ENCODE data around the gene CENPB.

CENPB gene

DNA sequence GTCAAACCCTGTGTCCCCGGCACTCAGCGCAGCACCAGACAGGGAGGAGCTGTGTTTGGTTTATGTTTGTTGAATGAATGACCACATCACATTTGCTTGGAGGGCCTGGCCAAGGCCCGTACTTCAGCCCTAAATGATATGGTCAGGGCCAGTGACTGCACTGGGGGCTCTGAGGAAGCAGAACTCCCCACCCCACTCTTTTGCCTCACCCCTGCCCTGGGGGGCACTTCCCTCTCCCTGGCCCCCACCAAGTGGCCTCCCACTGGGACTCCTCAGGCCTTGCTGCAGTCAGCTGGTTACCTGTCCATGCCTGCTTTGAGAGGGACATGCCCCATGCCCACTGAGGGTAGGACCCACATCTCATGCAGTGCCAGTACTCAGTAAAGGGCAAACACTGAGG is 21.9 kb downstream of the CENPB start:
- no peak for DNase-seq

DNA sequence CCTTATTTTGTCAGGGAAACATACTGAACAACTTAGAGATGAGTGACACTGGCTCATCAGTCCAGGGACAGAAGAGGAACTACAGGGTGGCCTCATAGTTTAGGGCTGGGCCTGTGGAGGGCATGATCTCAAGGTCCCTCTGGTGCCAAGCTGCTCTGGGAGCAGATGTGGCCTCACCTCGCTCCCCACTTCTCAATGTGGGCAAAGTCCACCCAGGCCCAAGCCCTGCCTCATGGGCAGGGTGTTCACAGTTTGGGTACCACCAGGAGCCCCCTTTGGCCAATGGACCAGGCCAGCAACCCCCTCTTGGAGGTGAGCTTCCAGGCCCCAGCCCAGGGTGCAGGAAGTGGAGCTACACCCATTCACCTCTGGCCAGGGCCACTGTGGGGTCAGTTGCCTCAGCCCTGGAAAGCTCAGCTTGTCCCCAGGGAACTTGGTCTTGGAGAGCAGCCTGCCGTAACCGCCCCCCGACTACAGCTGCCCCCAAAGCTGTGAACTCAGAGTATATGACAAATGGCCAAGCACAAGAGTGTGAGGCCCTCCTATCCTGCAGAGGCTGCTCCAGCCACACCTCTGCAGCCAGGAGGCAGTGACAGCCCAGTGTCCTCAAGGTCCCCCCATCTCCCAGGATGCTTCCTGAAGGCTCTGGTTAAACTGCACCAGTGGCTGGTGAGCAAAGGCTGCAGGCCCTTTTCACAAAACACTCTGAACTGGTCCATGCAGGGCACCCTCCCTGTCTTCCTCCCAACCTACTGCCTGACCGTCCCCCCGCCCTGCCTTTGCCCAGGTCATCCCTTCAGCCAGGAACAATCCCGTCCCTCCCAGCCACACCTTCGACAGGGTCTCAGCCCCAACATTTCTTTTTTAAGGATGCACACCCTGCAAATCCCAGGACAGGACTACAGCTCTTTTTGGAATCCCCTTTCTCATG is 22.6 kb downstream of the CENPB start:
- DNase-seq: no peak

GRCh38 chr20:3760655-3761348 is 25.7 kb downstream of the CENPB start:
- peak; percentile 59 for DNase-seq

DNA sequence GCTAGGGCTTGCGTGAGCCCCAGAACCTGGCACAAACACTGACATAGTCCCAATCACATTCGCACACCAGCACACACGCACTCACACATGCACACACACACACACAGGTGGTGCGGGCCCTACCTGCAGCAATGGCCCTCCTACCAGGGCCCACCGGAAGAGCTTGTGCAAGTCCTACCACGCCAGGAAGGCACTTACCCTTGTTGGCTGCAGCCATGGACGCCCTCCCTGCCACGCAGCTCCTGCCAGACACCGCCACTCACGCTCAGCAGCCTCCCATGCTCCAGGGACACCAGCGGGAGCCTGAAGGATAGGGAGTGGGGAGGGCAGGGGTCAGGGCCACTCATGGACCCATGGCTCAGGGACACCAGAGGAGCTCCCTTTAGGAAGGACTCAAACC is 26.7 kb downstream of the CENPB start:
- no peak for DNase-seq

GRCh38 chr20:3759316-3759823 is 27.2 kb downstream of the CENPB start:
- DNase-seq: no peak

GRCh38 chr20:3758566-3758965 is 28.0 kb downstream of the CENPB start:
- DNase-seq: no peak

DNA sequence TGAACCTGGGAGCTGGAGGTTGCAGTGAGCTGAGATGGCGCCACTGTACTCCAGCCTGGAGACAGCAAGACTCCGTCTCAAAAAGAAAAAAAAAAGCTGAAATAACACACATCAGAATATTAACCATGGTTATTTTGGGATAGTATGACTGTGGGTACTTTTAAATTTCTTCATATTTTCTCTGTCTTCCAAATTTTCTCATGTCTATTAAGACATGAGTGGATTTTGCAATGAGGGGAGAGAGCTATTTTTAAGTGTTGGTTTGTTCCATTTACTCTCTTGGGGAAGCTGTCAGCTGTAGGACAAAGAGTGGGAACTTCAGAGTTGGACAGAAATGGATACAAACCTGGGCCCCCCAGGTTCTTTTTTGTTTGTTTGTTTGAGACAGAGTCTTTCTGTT is 29.3 kb downstream of the CENPB start:
- DNase-seq: no peak

GRCh38 chr20:3755814-3756480 is 30.6 kb downstream of the CENPB start:
- no peak for DNase-seq

DNA sequence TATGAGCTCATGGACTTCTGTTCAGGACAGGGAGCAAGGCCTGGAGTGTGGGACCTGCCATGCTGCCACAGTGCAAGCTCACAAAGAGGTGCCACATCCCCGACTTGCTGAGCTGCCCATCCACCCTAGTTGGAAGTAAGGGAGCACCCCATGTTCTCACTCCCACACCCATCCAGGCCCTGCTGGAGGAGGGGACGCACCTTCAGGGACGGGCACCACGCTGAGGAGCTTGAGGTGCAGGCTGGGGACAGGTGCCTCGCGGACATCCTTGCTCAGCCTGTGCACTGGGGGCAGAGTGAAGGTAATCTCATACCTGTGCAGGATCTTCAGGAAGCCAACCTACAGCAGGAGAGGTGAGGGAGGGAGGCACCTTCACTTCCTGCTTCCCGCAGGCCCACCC is 31.3 kb downstream of the CENPB start:
- no peak for DNase-seq

- no peak for DNase-seq
Observed at GRCh38 chr20:3754276-3754630, 32.3 kb downstream of the CENPB start.

DNA sequence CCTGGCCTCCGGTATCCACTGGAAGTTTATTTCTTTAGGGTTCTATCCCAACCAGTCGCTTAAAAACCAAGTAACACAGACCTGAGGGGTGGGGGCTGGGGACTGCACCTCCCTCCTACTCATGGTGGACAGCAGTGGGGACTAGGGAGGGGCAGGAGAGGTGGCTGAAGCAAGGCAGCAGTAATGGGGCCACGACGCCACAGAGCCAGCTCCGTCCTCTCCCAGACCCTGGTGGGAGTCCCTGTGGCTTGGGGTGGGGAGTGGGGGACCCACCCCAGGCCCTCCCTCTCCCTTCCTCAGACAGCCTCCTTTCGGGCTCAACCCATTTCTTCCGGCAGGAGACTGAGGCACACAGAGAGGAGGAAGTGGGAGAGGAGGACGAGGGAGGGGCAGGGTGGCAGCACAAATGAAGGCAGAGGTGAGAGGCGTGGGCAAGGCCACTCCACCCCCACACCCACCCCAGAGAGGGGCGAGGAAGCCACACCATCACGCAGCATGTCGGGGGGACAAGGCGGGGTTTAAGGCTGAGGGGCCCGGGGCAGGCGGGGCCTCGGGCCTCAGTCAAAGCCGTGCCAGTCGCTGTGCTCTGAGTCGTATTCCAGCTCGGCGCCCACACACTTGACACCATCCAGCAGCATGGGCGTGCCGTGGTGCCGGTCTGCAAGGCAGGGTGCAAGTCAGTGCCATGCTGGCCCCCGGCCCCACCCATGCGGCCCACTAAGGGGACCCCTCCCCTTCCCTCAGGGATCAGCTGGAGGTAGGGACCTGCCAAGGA is 32.9 kb downstream of the CENPB start:
- DNase-seq: no peak

DNA sequence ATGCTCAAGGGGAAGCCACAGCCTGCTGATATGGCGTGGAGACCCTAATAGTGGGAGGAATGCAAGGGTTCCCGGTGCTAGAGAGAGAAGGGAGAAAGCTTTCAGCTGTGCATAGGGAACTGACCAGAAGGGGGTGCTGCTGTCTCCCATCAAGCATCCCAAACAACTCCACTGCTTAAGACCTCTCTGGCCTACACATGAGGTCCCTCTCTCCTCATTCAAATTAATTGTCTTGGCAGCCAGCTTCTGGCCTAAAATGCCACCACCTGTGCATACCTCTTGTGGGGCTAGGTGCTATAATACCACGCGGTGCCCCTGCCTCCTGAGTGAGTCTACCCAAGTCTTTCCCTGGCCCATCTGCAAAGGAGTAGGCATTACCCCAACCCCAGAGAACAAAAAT is 33.4 kb downstream of the CENPB start:
- DNase-seq: no peak

DNA sequence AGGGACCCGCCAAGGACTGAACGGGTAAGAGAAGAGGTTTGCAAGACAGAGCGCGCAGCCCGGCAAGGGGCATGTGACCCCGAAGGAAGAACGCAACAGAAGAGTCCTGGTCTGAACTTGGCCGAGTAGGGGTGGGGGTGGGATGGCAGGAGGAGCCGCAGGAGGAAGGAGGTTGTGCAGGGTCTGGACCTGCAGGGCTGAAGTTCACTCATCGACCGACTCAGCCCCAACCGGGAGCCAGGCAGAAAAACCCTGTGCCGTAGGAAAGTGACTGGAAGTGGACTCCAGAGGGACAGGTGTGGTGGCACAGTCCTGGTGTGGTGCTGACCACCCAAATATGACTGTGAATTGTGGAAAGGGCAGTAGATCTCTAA is 34.2 kb downstream of the CENPB start:
- DNase-seq: no peak

- no peak for DNase-seq
Observed at GRCh38 chr20:3751675-3752385, 34.7 kb downstream of the CENPB start.

GRCh38 chr20:3751305-3751674 is 35.2 kb downstream of the CENPB start:
- no peak for DNase-seq

GRCh38 chr20:3749689-3750531 is 36.6 kb downstream of the CENPB start:
- no peak for DNase-seq

DNA sequence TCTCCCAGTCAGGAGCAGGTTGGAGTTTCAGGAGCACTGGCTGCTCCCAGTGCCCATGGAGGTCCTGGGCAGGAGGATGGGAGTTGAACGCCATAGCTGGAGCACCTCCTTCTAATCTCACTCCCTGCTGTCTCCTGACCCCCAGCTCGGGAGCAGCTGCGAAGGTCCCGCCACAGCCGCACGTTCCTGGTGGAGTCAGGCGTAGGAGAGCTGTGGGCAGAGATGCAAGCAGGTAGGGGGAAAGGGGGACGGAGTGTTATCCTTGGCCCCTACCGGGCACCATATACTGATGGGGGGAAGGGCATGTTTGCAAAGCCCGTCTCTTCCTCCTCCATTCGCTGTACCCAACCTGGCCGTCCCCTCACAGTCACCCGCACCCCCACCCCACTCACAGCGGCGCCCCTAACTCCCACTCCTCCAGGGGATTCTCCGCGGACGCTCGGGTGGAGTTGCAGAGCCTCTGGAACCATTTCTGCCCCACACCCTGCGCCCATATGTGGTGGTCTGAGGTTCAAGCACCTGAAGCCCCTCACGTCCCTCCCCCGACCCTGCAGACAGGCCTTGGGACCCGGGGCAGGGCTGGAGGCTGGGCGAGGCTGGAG is 37.4 kb downstream of the CENPB start:
- DNase-seq: no peak

DNA sequence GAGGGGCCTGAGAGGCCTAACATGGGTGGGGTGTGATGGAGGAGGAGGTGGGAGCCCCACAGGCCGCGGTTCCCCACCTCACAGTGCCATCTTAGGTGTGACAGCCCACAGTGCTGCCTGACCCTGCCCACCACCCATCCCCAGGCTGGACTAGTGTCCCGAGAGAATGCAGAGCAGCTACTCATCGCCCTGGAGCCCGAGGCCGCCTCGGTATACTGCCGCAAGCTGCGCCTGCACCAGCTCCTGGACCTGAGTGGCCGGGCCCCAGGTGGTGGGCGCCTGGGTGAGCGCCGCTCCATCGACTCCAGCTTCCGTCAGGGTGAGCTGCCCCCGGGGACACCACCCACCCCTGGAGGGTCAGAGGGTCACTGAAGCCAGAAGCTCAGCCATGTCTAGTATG is 38.5 kb downstream of the CENPB start:
- DNase-seq: no peak

- no peak for DNase-seq
Observed at GRCh38 chr20:3747471-3747870, 39.1 kb downstream of the CENPB start.

GRCh38 chr20:3745686-3746173 is 40.8 kb downstream of the CENPB start:
- no peak for DNase-seq
